Measurements from ENCODE around the gene CEP63. TPM values are rescaled to one million over a fixed set of nuclear protein-coding genes. Genes with fewer than 3 reads are reported as not detected.

The CEP63 gene
- total RNA-seq, 1 experiment from 2014 or later = 19.1 TPM

- ATAC-seq = no peak
- DNase-seq (ENCODE audit: low read depth, low spot score) = no peak
- intact Hi-C loops (cut with micrococcal nuclease) = loop anchor here (1.0 to 5.0 kb wide), 5 partner anchors 154 to 1441 kb away; no protein-coding TSS in a partner anchor
Observed at GRCh38 chr3:134601539-134602439, 115.9 kb downstream of the CEP63 start.

More at GRCh38 chr3:134601539-134602439, 115.9 kb downstream of the CEP63 start:
- Histone ChIP-seq H2AFZ (ENCODE audit: low read depth, low read length, poor library complexity, severe bottlenecking) (no peak overlapping the region), H3K4me1 (ENCODE audit: control insufficient read depth in 1 of 2, insufficient read depth in 2 of 2, low read length in 2 of 2) (peaks cover 0 to 5% of the 10 kb centered on the region in 2 experiments; a peak in 1 of 4 replicates), H3K4me2 (ENCODE audit: low read length) (no peak overlapping the region), H3K4me3 (replicated peaks in 1 of 2; ENCODE audit: low read depth in 1 of 2, low read length in 2 of 2) (no peak overlapping the region), H3K27ac (ENCODE audit: low read depth, low read length) (no peak overlapping the region), H3K27me3 (ENCODE audit: insufficient read depth, low read length) (peaks cover 15% of the 10 kb centered on the region; the same call in 1 of the 2 replicates), H4K20me1 (ENCODE audit: insufficient read depth) (no peaks in the 10 kb centered on the region), H3K79me2 (ENCODE audit: insufficient read depth, low read length) (no peaks in the 10 kb centered on the region), H3K9ac (ENCODE audit: low read length) (no peak overlapping the region), H3K9me2 (ENCODE audit: insufficient read depth) (no peaks in the 10 kb centered on the region), H3K36me3 (ENCODE audit: control insufficient read depth in 1 of 2, insufficient read depth in 2 of 2, low read length in 2 of 2) (no peaks in the 10 kb centered on the region), H3K9me3 (ENCODE audit: control insufficient read depth in 1 of 2, insufficient read depth in 1 of 2, low read depth in 1 of 2, low read length in 2 of 2) (no peaks in the 10 kb centered on the region)
- BruUV-seq (replicated peaks) = no TSS peak
- RAD21 ChIA-PET (ENCODE audit: low non-redundant PET in 1 of 2, low total read pairs in 2 of 2, uncharacterized antibody in 2 of 2, unreplicated experiment in 2 of 2) = interaction anchor here in 1 of 2 experiments (1.0 to 1.8 kb wide), 2 partner anchors 153 to 193 kb away, joined by 3 to 6 read pairs; no protein-coding TSS in a partner anchor
- POLR2A ChIA-PET = no interaction called here
- CTCF ChIA-PET = interaction anchor here (1.6 to 4.2 kb wide), 2 partner anchors 153 to 193 kb away, joined by 5 to 29 read pairs; no protein-coding TSS in a partner anchor
- TF ChIP-seq SRF (IDR thresholded peaks at IDR 0.05; ENCODE audit: low read depth) = no peak
- no peak for TF ChIP-seq ELF1 (IDR thresholded peaks at IDR 0.05; ENCODE audit: borderline replicate concordance, low read depth)
- TF ChIP-seq EZH2 (IDR thresholded peaks at IDR 0.05) = no peak
- TF ChIP-seq SIN3A (IDR thresholded peaks at IDR 0.05; ENCODE audit: low read depth) = no peak
- TF ChIP-seq REST (IDR thresholded peaks at IDR 0.05; ENCODE audit: low read depth) = no peak
- no peak for TF ChIP-seq CBX3 (IDR thresholded peaks at IDR 0.05; ENCODE audit: low read depth)
- TF ChIP-seq ZNF274 (IDR thresholded peaks at IDR 0.05; ENCODE audit: low read depth, low read length) = no peak
- TF ChIP-seq ZFX (IDR thresholded peaks at IDR 0.05) = no peak
- TF ChIP-seq CTCF (IDR thresholded peaks at IDR 0.05 in 2 of 3, conservative IDR thresholded peaks at IDR 0.05 in 1 of 3; ENCODE audit: borderline replicate concordance in 1 of 3, insufficient read depth in 1 of 3, low read depth in 2 of 3, low read length in 2 of 3) = no peak
- TF ChIP-seq JUND (IDR thresholded peaks at IDR 0.05) = no peak
- TF ChIP-seq ZBTB33 (IDR thresholded peaks at IDR 0.05; ENCODE audit: extremely low read depth, insufficient replicate concordance, low read length) = no peak

All from HCT116 (cell line).